GM23248 (cell line): ENCODE data around the gene ZNF789. TPM values are rescaled to one million over a fixed set of nuclear protein-coding genes. Genes with fewer than 3 reads are reported as not detected.

Source experiments
- DNase-seq: peaks from one replicate; pipeline ENCODE4 v3.0.0-alpha.2; 2015
- H2AFZ ChIP-seq: fragments of 200-600 bp; sonication (generic); 2 replicates; pipeline ENCODE4 v1.6.1; 2016; ENCODE audit warnings: antibody characterized with exemption
- H3F3A ChIP-seq: fragments of 200-600 bp; sonication (generic); 2 replicates; pipeline ENCODE4 v1.6.1; 2016; ENCODE audit warnings: mild to moderate bottlenecking, antibody characterized with exemption, mixed run types; ENCODE audit not compliant: insufficient read depth
- H3K27ac ChIP-seq: fragments of 200-600 bp; sonication (generic); 2 replicates; pipeline ENCODE4 v1.5.1; 2016; ENCODE audit warnings: mild to moderate bottlenecking
- H3K27me3 ChIP-seq: fragments of 200-600 bp; sonication (generic); replicated peaks from 2 replicates; pipeline ENCODE4 v1.6.1; 2016; ENCODE audit warnings: mild to moderate bottlenecking; ENCODE audit not compliant: insufficient read depth
- H3K36me3 ChIP-seq: fragments of 200-600 bp; sonication (generic); 2 replicates; pipeline ENCODE4 v1.6.1; 2016; ENCODE audit warnings: low read depth, mild to moderate bottlenecking
- H3K4me1 ChIP-seq: fragments of 200-600 bp; sonication (generic); 2 replicates; pipeline ENCODE4 v1.6.1; 2016; ENCODE audit warnings: mild to moderate bottlenecking; ENCODE audit not compliant: insufficient read depth
- H3K4me2 ChIP-seq: fragments of 200-600 bp; sonication (generic); one replicate; pipeline ENCODE4 v1.6.1; 2016; ENCODE audit warnings: mild to moderate bottlenecking; ENCODE audit not compliant: unreplicated experiment
- H3K4me3 ChIP-seq: fragments of 200-600 bp; sonication (generic); 2 replicates; pipeline ENCODE4 v1.5.1; 2016; ENCODE audit warnings: mild to moderate bottlenecking
- H3K79me2 ChIP-seq: fragments of 200-600 bp; sonication (generic); 2 replicates; pipeline ENCODE4 v1.6.1; 2016; ENCODE audit warnings: mild to moderate bottlenecking; ENCODE audit not compliant: insufficient read depth
- H3K9ac ChIP-seq: fragments of 200-600 bp; sonication (generic); 2 replicates; pipeline ENCODE4 v1.6.1; 2016; ENCODE audit warnings: mild to moderate bottlenecking
- H3K9me2 ChIP-seq: fragments of 200-600 bp; sonication (generic); 2 replicates; pipeline ENCODE4 v1.6.1; 2016; ENCODE audit warnings: mixed run types, mild to moderate bottlenecking, moderate library complexity; ENCODE audit not compliant: insufficient read depth
- H3K9me3 ChIP-seq: fragments of 200-600 bp; sonication (generic); one replicate; pipeline ENCODE4 v1.6.1; 2017; ENCODE audit warnings: low read depth
- H4K20me1 ChIP-seq: fragments of 200-600 bp; sonication (generic); 2 replicates; pipeline ENCODE4 v1.6.0; 2016; ENCODE audit not compliant: insufficient read depth
- EZH2 ChIP-seq: fragments of 200-600 bp; sonication (generic); IDR thresholded peaks from 2 replicates; pipeline ENCODE4 v1.6.1; 2018; ENCODE audit warnings: antibody characterized with exemption, mild to moderate bottlenecking; ENCODE audit not compliant: insufficient read depth, poor library complexity, severe bottlenecking
- EZH2phosphoT487 ChIP-seq: fragments of 200-600 bp; sonication (generic); IDR thresholded peaks from 2 replicates; pipeline ENCODE4 v1.6.1; 2018; ENCODE audit warnings: antibody characterized with exemption, moderate library complexity, mild to moderate bottlenecking, low read depth; ENCODE audit not compliant: insufficient read depth
- WGBS, 2 experiments: methylation state at CpG; one replicate each; pipeline ENCODE4 v1.1.6; 2015 to 2017; ENCODE audit warnings: low lambda C conversion rate in 2 of 2, low coverage in 1 of 2; ENCODE audit errors: missing lambda C conversion rate in 2 of 2; 5-methylcytosine and 5-hydroxymethylcytosine counted together
- in situ Hi-C: fragments of 300-500 bp; cut with MboI; formaldehyde crosslinking; loops from 2 replicates; pipeline ENCODE4 v1.15.0; 2020
- polyA plus RNA-seq: library from polyadenylated mRNA; unstranded; fragments of >200 nt; fragmentation: Nextera tagmentation; extraction: Ambion mirVana; gene quantifications from 2 replicates; pipeline ENCODE4 v1.2.1, GENCODE V29; 2016
- total RNA-seq: library from RNA; depleted of rRNA; stranded (reverse); fragments of >200 nt; shearing (Covaris generic); gene quantifications from 2 replicates; pipeline ENCODE4 v1.2.3, GENCODE V29; 2014

Gene ZNF789
- total and polyA plus RNA-seq, 2 experiments from 2014 or later: 5.3 to 8.5 TPM

- DNase-seq: no peak
- Histone ChIP-seq H4K20me1 (peaks cover 5% of the 10 kb centered on the region; the same call in 1 of the 2 replicates), H3K27me3 (no peaks in the 10 kb centered on the region), H3K9me2 (no peaks in the 10 kb centered on the region), H2AFZ (no peak overlapping the region), H3F3A (peaks cover 16% of the 10 kb centered on the region), H3K9ac (no peak overlapping the region), H3K4me1 (no peaks in the 10 kb centered on the region), H3K4me3 (no peak overlapping the region), H3K36me3 (peaks cover 6% of the 10 kb centered on the region; the same call in 1 of the 2 replicates), H3K4me2 (no peak overlapping the region), H3K9me3 (no peaks in the 10 kb centered on the region), H3K79me2 (peaks cover 75% of the 10 kb centered on the region), H3K27ac (no peak overlapping the region)
- TF ChIP-seq EZH2phosphoT487: no peak
- TF ChIP-seq EZH2: no peak
- in situ Hi-C loops: no loop called here
- 65 to 67% methylated on average over 5 to 6 of the region's 6 CpGs for WGBS, 2 experiments
Observed at GRCh38 chr7:99457050-99457649, 15.5 kb upstream of the ZNF789 start.

- Histone ChIP-seq H3K27ac (no peak overlapping the region), H3K79me2 (peaks cover 82% of the 10 kb centered on the region)
Observed at GRCh38 chr7:99457650-99458493, 14.8 kb upstream of the ZNF789 start.

GRCh38 chr7:99459087-99459486, 13.6 kb upstream of the ZNF789 start:
- H3K4me3 ChIP-seq: no peak overlapping the region
- H3K4me2 ChIP-seq: no peak overlapping the region
- in situ Hi-C loops: no loop called here
- DNase-seq: peak; percentile 57
- TF ChIP-seq EZH2phosphoT487: no peak
- no peak for TF ChIP-seq EZH2
- no peak overlapping the region for H3K27ac ChIP-seq
- H3F3A ChIP-seq: peaks cover 16% of the 10 kb centered on the region
- H2AFZ ChIP-seq: no peak overlapping the region
- no peak overlapping the region for H3K9ac ChIP-seq
- H4K20me1 ChIP-seq: peaks cover 8% of the 10 kb centered on the region; the same call in 1 of the 2 replicates
- peaks cover 93% of the 10 kb centered on the region for H3K79me2 ChIP-seq
- WGBS, 2 experiments: 79 to 83% methylated on average over 8 of the region's 8 CpGs
- H3K9me2 ChIP-seq: no peaks in the 10 kb centered on the region
- H3K9me3 ChIP-seq: no peaks in the 10 kb centered on the region
- no peaks in the 10 kb centered on the region for H3K4me1 ChIP-seq
- H3K27me3 ChIP-seq: no peaks in the 10 kb centered on the region
- peaks cover 16% of the 10 kb centered on the region; the same call in 1 of the 2 replicates for H3K36me3 ChIP-seq

More at GRCh38 chr7:99457650-99458493, 14.8 kb upstream of the ZNF789 start:
- Histone ChIP-seq H3K9me2 (no peaks in the 10 kb centered on the region), H3K27me3 (no peaks in the 10 kb centered on the region), H2AFZ (no peak overlapping the region), H3K4me1 (no peaks in the 10 kb centered on the region), H3K9me3 (no peaks in the 10 kb centered on the region), H3K4me2 (no peak overlapping the region), H4K20me1 (peaks cover 5% of the 10 kb centered on the region; the same call in 1 of the 2 replicates), H3K9ac (no peak overlapping the region), H3K36me3 (peaks cover 6% of the 10 kb centered on the region; the same call in 1 of the 2 replicates), H3K4me3 (no peak overlapping the region), H3F3A (peaks cover 16% of the 10 kb centered on the region)
- DNase-seq: no peak
- 85 to 87% methylated on average over 26 of the region's 26 CpGs for WGBS, 2 experiments
- TF ChIP-seq EZH2phosphoT487: no peak
- no peak for TF ChIP-seq EZH2
- in situ Hi-C loops: no loop called here

- Histone ChIP-seq H3K27ac (no peak overlapping the region), H3K36me3 (peaks cover 18% of the 10 kb centered on the region; the same call in 1 of the 2 replicates), H2AFZ (no peak overlapping the region), H4K20me1 (peaks cover 8% of the 10 kb centered on the region; the same call in 1 of the 2 replicates), H3K4me1 (peaks cover 8% of the 10 kb centered on the region; the same call in 1 of the 2 replicates), H3F3A (peaks cover 16% of the 10 kb centered on the region), H3K9me3 (no peaks in the 10 kb centered on the region), H3K9me2 (no peaks in the 10 kb centered on the region), H3K4me3 (no peak overlapping the region), H3K9ac (no peak overlapping the region), H3K79me2 (peaks cover 97% of the 10 kb centered on the region), H3K27me3 (no peaks in the 10 kb centered on the region), H3K4me2 (no peak overlapping the region)
- no peak for TF ChIP-seq EZH2phosphoT487
- no peak for TF ChIP-seq EZH2
- in situ Hi-C loops: no loop called here
- no peak for DNase-seq
- WGBS, 2 experiments: 80% methylated on average over 11 of the region's 11 CpGs
Observed at GRCh38 chr7:99460651-99461050, 12.0 kb upstream of the ZNF789 start.
